GM19099 (cell line): ENCODE data around the gene KDM4B.

Source experiments
- POLR2A ChIP-seq: IDR thresholded peaks from 3 replicates; pipeline ENCODE4 v1.6.1; 2011; ENCODE audit warnings: low read depth; ENCODE audit not compliant: insufficient read length; ENCODE audit errors: extremely low read depth

The KDM4B gene

GRCh38 chr19:5054551-5055456 lies 85.9 kb downstream of the KDM4B start:
- no peak for TF ChIP-seq POLR2A

DNA sequence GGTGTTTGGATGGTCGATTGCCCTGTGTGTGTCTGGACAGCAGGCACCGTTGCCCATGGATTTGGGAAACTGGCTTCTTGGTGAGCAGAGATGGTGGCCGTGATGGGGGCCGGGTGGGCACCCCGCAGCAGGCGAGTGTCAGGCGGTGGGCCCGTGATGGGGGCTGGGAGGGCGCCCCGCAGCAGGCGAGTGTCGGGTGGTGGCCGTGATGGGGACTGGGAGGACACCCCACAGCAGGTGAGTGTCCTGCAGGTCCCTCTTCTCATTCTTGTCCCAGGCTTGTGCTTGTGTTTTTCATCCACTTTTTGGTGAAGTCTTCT lies 86.5 kb downstream of the KDM4B start:
- no peak for TF ChIP-seq POLR2A

DNA sequence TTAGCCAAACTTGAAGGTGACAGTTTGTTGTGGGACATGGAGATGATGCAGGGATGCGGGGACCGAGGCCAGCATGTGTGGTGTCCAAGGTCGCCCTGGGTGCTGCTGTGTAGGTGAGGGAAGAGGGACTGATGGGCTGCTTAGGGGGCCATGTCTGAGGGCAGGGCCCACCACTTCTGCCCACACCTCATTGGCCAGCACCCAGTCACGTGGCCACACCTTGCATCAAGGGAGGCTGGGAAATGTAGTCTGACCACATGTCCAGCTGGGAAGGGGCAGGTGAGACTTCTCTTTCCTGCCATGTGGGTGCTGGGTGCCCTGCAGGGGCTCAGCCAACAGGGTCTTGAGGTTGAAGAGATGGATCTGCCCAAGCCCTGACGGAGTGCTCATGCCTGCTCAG lies 88.9 kb downstream of the KDM4B start:
- no peak for TF ChIP-seq POLR2A

GRCh38 chr19:5058521-5059212 lies 89.8 kb downstream of the KDM4B start:
- no peak for TF ChIP-seq POLR2A

DNA sequence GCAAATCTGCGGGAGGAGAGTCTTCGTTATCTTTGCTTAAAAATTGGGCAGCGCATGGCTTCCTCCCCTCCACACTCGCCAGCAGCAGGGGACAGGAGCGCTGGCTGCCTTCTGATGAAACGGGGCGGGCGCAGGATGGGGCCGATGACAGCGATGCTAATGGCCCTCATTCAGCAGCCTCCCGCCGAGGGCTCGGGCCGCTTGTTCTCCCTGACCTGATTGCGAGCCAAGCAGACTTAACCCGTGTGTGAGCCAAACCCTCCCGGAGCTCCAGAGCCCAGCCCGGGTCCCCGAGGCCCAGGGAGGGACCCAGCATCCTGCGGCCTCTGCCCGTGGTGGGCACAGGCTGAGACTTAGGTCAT lies 90.3 kb downstream of the KDM4B start:
- TF ChIP-seq POLR2A = no peak

GRCh38 chr19:5059793-5060192 lies 90.9 kb downstream of the KDM4B start:
- TF ChIP-seq POLR2A = no peak

DNA sequence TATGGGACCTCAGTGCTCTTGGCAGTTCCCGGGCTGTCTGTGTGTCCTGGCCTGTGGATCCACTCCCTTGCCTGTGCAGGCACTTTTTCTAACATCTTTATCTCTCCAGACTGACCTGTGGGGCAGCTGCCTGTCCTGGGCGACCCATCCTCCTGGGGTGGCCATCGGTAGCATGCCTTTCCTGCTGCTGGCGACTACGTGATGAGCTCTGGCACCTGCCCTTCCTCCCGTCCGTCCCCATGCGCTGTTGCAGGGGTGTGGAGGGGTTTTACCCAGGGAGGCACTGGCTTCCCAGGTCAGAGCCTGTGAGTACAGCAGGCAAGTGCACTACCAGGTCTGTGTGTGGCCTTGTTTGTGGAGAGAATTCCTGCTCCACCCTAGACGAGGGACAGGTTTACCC lies 93.3 kb downstream of the KDM4B start:
- no peak for TF ChIP-seq POLR2A

GRCh38 chr19:5062799-5063198 lies 93.9 kb downstream of the KDM4B start:
- no peak for TF ChIP-seq POLR2A

DNA sequence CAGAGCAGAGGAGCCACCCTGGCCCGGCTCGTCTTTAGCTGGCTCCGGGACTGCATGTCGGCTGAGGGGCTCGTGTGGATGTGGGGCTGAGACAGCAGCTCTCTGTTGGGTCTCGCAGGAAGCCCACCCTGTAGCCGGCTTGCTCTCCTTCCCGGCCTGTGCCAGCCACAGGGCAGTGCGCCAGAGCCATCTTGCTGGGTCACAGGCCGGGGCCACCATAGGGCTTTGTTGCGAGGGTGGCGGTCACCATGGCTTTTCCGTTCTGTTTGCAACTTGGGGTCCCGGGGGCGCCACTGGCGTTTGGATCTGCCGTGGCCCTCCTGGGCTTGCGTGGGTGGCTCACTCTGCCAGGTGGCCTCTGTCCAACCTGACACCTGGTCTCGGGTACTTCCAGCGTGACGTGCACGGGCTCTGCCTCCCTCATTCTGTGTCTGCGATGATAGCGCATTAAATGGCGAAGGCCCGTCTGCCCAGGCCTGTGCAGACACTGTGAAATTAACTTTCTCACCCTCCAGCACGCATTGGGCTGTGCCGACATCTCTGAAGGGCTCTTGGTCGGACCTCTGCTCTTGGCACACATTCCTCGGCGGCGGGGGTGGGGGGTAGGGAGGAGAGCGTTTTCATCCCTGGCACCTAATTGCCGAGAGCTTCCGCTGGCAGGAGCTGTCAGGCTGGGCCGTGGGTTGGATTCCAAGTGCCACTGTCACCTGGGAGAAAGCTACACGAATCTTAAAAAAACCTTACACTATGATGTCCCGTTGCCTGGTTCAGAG lies 95.1 kb downstream of the KDM4B start:
- TF ChIP-seq POLR2A = no peak

GRCh38 chr19:5064896-5065295 lies 96.0 kb downstream of the KDM4B start:
- TF ChIP-seq POLR2A = no peak

DNA sequence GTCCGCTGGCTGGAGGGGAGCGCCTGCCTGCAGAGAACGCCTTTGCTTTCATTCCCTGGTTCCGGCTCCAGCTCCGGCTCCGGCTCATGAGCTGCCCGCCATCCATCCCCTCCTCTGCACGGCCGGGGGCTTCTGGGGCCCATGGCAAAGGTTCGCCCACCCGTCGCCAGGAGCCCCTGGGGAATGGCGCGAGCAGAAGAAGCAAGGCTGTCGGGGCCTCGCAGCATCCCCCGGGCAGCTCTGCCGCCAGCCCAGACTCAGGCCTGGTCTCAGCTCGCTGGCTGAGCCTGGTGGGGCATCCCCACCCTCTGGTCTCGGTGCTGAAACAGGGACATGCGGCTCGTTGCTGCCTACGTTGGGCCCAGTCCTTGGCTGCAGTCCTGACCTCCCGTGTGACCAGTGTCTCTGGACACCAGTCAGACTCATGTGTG lies 96.8 kb downstream of the KDM4B start:
- TF ChIP-seq POLR2A = no peak

DNA sequence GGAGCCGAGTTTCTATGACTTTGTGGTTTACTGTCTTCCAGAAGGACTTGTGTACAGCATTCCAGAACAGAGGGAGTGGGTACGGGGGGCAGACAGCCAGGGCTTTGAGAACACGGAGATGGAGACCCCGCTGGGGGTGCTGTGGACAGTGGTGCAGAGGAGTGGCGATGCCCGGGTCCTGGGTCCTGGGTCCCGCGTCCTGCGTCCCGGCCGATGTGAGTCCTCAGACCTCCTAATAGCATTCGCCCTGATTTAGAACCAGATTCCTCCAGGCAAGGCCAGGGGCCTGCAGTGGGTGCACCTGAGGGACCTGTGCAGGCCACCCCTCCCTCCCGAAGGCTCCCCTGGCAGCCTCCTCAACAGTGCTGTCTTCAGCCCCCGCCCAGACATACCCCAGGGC lies 97.9 kb downstream of the KDM4B start:
- no peak for TF ChIP-seq POLR2A

DNA sequence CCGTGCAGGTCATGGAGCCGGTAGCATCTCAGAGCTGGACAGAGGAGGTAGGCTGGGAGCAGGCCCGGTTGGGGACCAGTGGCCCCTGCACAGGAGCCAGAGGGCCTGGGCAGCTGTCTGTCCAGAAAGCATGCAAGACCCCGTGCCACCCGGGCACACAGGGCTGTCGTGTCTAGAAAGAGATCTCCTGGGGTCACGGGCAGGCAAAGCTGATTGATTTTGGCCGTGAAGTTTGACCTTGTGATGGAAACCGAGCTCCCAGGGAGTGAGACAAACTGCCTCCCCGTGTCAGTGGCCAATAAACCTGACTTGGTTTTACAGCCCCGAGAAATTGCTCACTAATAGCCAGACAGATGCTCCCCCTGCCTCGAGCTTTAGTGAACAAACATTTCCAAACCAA lies 98.8 kb downstream of the KDM4B start:
- no peak for TF ChIP-seq POLR2A

- TF ChIP-seq POLR2A = no peak
These were observed 99.5 kb downstream of the KDM4B start for GRCh38 chr19:5068233-5069072.

- TF ChIP-seq POLR2A = no peak
These were observed 101.4 kb downstream of the KDM4B start for GRCh38 chr19:5070331-5070730.
